GM23248 (cell line): ENCODE results near the gene PLLP. TPM values are rescaled to one million over a fixed set of nuclear protein-coding genes. Genes with fewer than 3 reads are reported as not detected.

Experiments
- DNase-seq: peaks from one replicate; pipeline ENCODE4 v3.0.0-alpha.2; 2015
- H2AFZ ChIP-seq: fragments of 200-600 bp; sonication (generic); 2 replicates; pipeline ENCODE4 v1.6.1; 2016; ENCODE audit warnings: antibody characterized with exemption
- H3F3A ChIP-seq: fragments of 200-600 bp; sonication (generic); 2 replicates; pipeline ENCODE4 v1.6.1; 2016; ENCODE audit warnings: mild to moderate bottlenecking, antibody characterized with exemption, mixed run types; ENCODE audit not compliant: insufficient read depth
- H3K27ac ChIP-seq: fragments of 200-600 bp; sonication (generic); 2 replicates; pipeline ENCODE4 v1.5.1; 2016; ENCODE audit warnings: mild to moderate bottlenecking
- H3K27me3 ChIP-seq: fragments of 200-600 bp; sonication (generic); replicated peaks from 2 replicates; pipeline ENCODE4 v1.6.1; 2016; ENCODE audit warnings: mild to moderate bottlenecking; ENCODE audit not compliant: insufficient read depth
- H3K36me3 ChIP-seq: fragments of 200-600 bp; sonication (generic); 2 replicates; pipeline ENCODE4 v1.6.1; 2016; ENCODE audit warnings: low read depth, mild to moderate bottlenecking
- H3K4me1 ChIP-seq: fragments of 200-600 bp; sonication (generic); 2 replicates; pipeline ENCODE4 v1.6.1; 2016; ENCODE audit warnings: mild to moderate bottlenecking; ENCODE audit not compliant: insufficient read depth
- H3K4me2 ChIP-seq: fragments of 200-600 bp; sonication (generic); one replicate; pipeline ENCODE4 v1.6.1; 2016; ENCODE audit warnings: mild to moderate bottlenecking; ENCODE audit not compliant: unreplicated experiment
- H3K4me3 ChIP-seq: fragments of 200-600 bp; sonication (generic); 2 replicates; pipeline ENCODE4 v1.5.1; 2016; ENCODE audit warnings: mild to moderate bottlenecking
- H3K79me2 ChIP-seq: fragments of 200-600 bp; sonication (generic); 2 replicates; pipeline ENCODE4 v1.6.1; 2016; ENCODE audit warnings: mild to moderate bottlenecking; ENCODE audit not compliant: insufficient read depth
- H3K9ac ChIP-seq: fragments of 200-600 bp; sonication (generic); 2 replicates; pipeline ENCODE4 v1.6.1; 2016; ENCODE audit warnings: mild to moderate bottlenecking
- H3K9me2 ChIP-seq: fragments of 200-600 bp; sonication (generic); 2 replicates; pipeline ENCODE4 v1.6.1; 2016; ENCODE audit warnings: mixed run types, mild to moderate bottlenecking, moderate library complexity; ENCODE audit not compliant: insufficient read depth
- H3K9me3 ChIP-seq: fragments of 200-600 bp; sonication (generic); one replicate; pipeline ENCODE4 v1.6.1; 2017; ENCODE audit warnings: low read depth
- H4K20me1 ChIP-seq: fragments of 200-600 bp; sonication (generic); 2 replicates; pipeline ENCODE4 v1.6.0; 2016; ENCODE audit not compliant: insufficient read depth
- EZH2 ChIP-seq: fragments of 200-600 bp; sonication (generic); IDR thresholded peaks from 2 replicates; pipeline ENCODE4 v1.6.1; 2018; ENCODE audit warnings: antibody characterized with exemption, mild to moderate bottlenecking; ENCODE audit not compliant: insufficient read depth, poor library complexity, severe bottlenecking
- EZH2phosphoT487 ChIP-seq: fragments of 200-600 bp; sonication (generic); IDR thresholded peaks from 2 replicates; pipeline ENCODE4 v1.6.1; 2018; ENCODE audit warnings: antibody characterized with exemption, moderate library complexity, mild to moderate bottlenecking, low read depth; ENCODE audit not compliant: insufficient read depth
- WGBS, 2 experiments: methylation state at CpG; one replicate each; pipeline ENCODE4 v1.1.6; 2015 to 2017; ENCODE audit warnings: low lambda C conversion rate in 2 of 2, low coverage in 1 of 2; ENCODE audit errors: missing lambda C conversion rate in 2 of 2; 5-methylcytosine and 5-hydroxymethylcytosine counted together
- in situ Hi-C: fragments of 300-500 bp; cut with MboI; formaldehyde crosslinking; loops from 2 replicates; pipeline ENCODE4 v1.15.0; 2020
- polyA plus RNA-seq: library from polyadenylated mRNA; unstranded; fragments of >200 nt; fragmentation: Nextera tagmentation; extraction: Ambion mirVana; gene quantifications from 2 replicates; pipeline ENCODE4 v1.2.1, GENCODE V29; 2016
- total RNA-seq: library from RNA; depleted of rRNA; stranded (reverse); fragments of >200 nt; shearing (Covaris generic); gene quantifications from 2 replicates; pipeline ENCODE4 v1.2.3, GENCODE V29; 2014

PLLP gene
- total and polyA plus RNA-seq, 2 experiments from 2014 or later = 0.44 TPM; not detected in 1

GRCh38 chr16:57226701-57227621 is 57.5 kb downstream of the PLLP start:
- Histone ChIP-seq H2AFZ (no peak overlapping the region), H3K27ac (peak overlapping the region; percentile 30; the same call in 1 of the 2 replicates), H3K4me1 (peaks cover 8% of the 10 kb centered on the region; the same call in 1 of the 2 replicates), H3K36me3 (peaks cover 67% of the 10 kb centered on the region), H3K4me3 (no peak overlapping the region), H3F3A (no peaks in the 10 kb centered on the region), H3K9me3 (no peaks in the 10 kb centered on the region), H3K9ac (no peak overlapping the region), H3K9me2 (no peaks in the 10 kb centered on the region), H3K27me3 (no peaks in the 10 kb centered on the region), H4K20me1 (no peaks in the 10 kb centered on the region), H3K4me2 (no peak overlapping the region), H3K79me2 (no peaks in the 10 kb centered on the region; the same call in 1 of the 2 replicates)
- DNase-seq = peak; percentile 32
- in situ Hi-C loops = no loop called here
- 77 to 89% methylated on average over 4 of the region's 4 CpGs for WGBS, 2 experiments
- TF ChIP-seq EZH2 = no peak

GRCh38 chr16:57225978-57226377 is 58.5 kb downstream of the PLLP start:
- in situ Hi-C loops = no loop called here
- Histone ChIP-seq H3K36me3 (peaks cover 67% of the 10 kb centered on the region), H3K4me3 (no peak overlapping the region), H3K4me1 (peaks cover 8% of the 10 kb centered on the region; the same call in 1 of the 2 replicates), H2AFZ (no peak overlapping the region), H3K79me2 (no peaks in the 10 kb centered on the region; the same call in 1 of the 2 replicates), H3F3A (no peaks in the 10 kb centered on the region), H3K27me3 (no peaks in the 10 kb centered on the region), H3K9me3 (no peaks in the 10 kb centered on the region), H3K4me2 (no peak overlapping the region), H3K27ac (no peak overlapping the region), H4K20me1 (no peaks in the 10 kb centered on the region), H3K9ac (no peak overlapping the region), H3K9me2 (no peaks in the 10 kb centered on the region)
- WGBS, 2 experiments = 97 to 99% methylated on average over 7 of the region's 7 CpGs
- DNase-seq = no peak
- TF ChIP-seq EZH2phosphoT487 (no peak), EZH2 (no peak)

- Histone ChIP-seq H3K27me3 (no peaks in the 10 kb centered on the region), H3K4me2 (no peak overlapping the region), H3K27ac (no peak overlapping the region), H3K9ac (no peak overlapping the region), H3K9me2 (no peaks in the 10 kb centered on the region), H4K20me1 (no peaks in the 10 kb centered on the region), H3F3A (no peaks in the 10 kb centered on the region), H3K4me3 (no peak overlapping the region), H3K79me2 (no peaks in the 10 kb centered on the region; the same call in 1 of the 2 replicates), H3K4me1 (peaks cover 8% of the 10 kb centered on the region; the same call in 1 of the 2 replicates), H3K9me3 (no peaks in the 10 kb centered on the region), H3K36me3 (peaks cover 69% of the 10 kb centered on the region), H2AFZ (no peak overlapping the region)
- TF ChIP-seq EZH2phosphoT487 (no peak), EZH2 (no peak)
- no peak for DNase-seq
- 97 to 98% methylated on average over 6 of the region's 6 CpGs for WGBS, 2 experiments
- in situ Hi-C loops = no loop called here
These were observed 59.7 kb downstream of the PLLP start for GRCh38 chr16:57224651-57225335.

- H3K4me3 ChIP-seq = no peak overlapping the region
- H3K9ac ChIP-seq = no peak overlapping the region
- in situ Hi-C loops = no loop called here
- H2AFZ ChIP-seq = no peak overlapping the region
- no peak for TF ChIP-seq EZH2phosphoT487
- TF ChIP-seq EZH2 = no peak
- H3K36me3 ChIP-seq = peaks cover 71% of the 10 kb centered on the region
- no peak for DNase-seq
- no peaks in the 10 kb centered on the region for H3F3A ChIP-seq
- H4K20me1 ChIP-seq = no peaks in the 10 kb centered on the region
- H3K4me1 ChIP-seq = peaks cover 8% of the 10 kb centered on the region; the same call in 1 of the 2 replicates
- H3K27me3 ChIP-seq = no peaks in the 10 kb centered on the region
- H3K27ac ChIP-seq = no peak overlapping the region
- no peak overlapping the region for H3K4me2 ChIP-seq
- 91 to 94% methylated on average over 1 of the region's 1 CpG for WGBS, 2 experiments
- H3K79me2 ChIP-seq = peaks cover 6% of the 10 kb centered on the region
- no peaks in the 10 kb centered on the region for H3K9me3 ChIP-seq
- H3K9me2 ChIP-seq = no peaks in the 10 kb centered on the region
These were observed 61.4 kb downstream of the PLLP start for GRCh38 chr16:57223057-57223456.
